HG02970 (cell line): ENCODE measurements around the gene GRK4.

Experiments
- ATAC-seq: cut with Tn5 transposase; IDR thresholded peaks from one replicate; pipeline ENCODE4 v1.9.1; 2021; ENCODE audit warnings: mild to moderate bottlenecking, moderate library complexity, moderate number of reproducible peaks; ENCODE audit not compliant: unreplicated experiment, low FRiP score

The GRK4 gene

DNA sequence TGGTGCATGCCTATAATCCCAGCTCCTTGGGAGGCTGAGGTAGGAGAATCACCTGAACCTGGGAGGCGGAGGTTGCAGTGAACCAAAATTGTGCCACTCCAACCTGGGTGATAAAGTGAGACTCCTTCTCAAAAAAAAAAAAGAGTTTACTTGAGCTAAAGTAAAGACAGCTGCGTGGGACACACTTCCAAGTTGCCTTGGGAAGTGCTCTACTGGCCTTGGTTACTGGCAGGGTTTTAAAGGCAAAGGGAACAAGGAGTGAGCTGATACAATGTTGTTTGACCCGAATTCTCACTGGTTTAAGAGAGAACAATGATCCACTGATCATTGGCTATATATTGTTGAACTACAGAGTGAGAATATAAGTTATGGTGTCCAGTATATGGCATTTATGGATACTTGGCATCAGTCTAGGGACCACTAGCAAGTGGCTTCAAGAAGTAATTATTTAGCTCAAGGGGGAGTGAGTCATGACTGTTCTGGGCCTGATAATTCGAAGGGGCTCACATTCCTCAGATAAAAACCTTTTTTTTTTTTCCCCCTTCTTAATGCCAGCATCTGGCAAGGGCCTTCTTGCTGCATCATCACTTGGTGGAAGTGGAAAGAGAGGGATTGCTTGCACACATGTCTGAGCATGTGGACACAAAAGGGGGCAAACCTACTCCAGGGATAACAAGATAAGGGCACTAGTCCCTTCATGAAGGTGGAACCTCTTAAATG is 32.3 kb downstream of the GRK4 start:
- no peak for ATAC-seq

DNA sequence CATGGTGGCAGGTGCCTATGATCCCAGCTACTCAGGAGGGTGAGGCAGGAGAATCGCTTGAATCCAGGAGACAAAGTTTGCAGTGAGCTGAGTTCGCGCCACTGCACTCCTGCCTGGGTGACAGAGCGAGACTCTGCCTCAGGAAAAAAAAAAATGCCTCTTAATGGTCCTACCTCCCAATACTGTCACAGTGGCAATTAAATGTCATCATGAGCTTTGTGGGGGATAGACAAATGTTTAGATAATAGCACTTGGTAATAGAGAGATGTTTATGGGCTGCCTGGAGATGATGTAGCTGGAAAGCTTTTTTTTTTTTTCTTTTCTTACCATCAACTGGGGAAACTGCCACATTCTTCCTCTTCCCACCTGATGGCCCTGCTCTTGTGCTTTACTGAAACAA is 33.0 kb downstream of the GRK4 start:
- ATAC-seq, result no peak

DNA sequence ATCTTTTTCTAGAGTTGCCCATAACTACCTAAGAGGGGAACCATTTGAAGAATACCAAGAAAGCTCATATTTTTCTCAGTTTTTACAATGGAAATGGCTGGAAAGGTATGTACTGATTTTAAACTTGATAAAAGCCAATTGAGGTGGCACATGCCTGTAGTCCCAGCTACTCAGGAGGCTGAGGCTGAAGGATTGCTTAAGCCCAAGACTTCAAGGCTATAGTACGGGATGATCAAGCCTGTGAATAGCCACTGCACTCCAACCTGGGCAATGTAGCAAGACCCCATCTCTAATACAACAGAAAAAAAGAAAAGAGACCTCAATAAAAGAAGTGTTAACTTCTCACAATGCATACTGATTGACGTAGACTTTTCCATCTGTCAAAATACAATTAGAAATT is 44.4 kb downstream of the GRK4 start:
- ATAC-seq, result no peak

DNA sequence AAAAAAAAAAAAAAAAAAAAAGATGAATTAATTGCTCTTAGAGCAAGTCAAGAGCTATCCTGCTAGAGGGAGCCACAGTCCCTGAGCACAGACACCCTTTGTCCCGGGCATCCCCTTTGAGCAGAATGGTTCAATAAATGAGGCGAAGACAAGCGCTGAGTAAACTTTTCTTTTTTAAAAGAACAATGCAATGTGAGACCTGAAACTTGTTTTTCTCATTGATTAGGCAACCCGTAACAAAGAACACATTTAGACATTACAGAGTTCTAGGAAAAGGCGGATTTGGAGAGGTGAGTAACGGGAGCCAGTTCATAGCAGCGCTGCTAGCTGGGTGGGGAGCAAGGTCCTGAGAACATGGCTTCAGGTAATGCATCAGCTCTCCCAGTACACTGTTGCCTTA is 46.1 kb downstream of the GRK4 start:
- no peak for ATAC-seq

DNA sequence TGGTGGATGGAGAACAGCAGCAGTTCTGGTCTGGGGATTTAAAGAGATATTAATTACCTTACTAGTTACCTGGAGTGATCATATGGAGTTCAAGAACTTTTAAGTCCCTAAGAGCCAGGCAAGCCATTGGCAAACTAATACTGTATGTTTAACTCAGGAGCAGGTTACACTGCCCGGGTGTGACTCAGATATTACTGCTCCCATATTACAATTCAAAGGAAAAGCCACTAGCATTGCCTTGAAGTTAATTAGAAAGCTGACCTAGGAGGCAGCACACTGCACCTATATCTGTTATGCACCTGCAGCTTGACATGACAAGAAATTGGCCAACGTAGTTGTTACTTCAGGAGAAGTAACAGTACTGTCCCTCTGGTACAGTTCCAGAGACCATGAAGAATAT is 47.2 kb downstream of the GRK4 start:
- no peak for ATAC-seq

DNA sequence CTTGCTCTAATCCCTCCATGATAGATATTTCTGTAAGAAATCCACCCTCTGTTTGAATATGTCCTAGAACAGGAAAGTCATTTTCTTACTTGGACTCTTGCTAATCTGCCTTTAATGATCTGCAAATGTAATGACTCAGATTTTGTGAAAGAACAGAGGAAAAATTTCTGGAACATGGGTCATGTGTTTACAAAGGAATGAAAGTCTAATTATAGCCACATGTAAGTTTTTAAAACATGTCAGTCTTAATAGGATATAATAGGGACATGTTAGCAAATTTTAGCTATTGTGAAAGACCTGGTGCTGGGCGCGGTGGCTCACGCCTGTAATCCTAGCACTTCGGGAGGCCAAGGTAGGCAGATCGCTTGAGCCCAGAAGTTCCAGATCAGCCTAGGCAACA is 47.6 kb downstream of the GRK4 start:
- no peak for ATAC-seq

DNA sequence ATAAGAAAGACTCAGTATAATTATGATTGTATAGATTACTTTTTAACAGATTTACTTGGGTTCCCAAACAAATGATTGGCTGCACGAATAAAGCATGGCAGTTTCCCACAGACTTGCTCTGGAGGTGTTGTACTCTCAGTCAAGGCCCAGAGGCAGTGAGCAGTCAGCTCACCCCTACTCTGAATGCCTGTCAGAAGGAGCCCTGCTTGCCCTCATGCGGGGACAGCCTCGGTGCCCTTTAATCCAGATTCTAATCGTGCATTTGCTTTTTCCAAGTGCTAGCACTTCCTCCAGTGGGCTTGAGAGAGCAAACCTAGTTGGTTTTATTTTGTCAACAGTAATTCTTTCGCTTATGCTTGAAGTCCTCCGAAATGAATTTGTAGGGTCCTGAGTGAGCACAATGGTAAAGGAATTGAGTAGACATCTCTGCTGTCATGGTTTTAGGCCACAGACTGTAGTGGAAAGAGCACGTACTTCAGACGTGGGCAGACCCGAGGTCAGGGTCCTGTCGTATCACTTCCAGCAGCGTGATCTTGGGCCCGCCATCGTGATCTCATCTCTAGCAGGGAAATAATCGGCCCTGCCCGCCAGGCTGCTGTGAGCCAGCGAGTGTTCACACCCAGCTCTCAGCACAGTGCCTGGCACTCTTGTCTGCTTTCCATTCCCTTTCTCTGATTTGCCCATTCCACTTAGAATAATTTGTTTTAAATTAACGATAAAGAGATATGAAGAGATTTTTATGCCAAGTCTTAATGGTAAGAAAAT is 48.3 kb downstream of the GRK4 start:
- ATAC-seq, result no peak

DNA sequence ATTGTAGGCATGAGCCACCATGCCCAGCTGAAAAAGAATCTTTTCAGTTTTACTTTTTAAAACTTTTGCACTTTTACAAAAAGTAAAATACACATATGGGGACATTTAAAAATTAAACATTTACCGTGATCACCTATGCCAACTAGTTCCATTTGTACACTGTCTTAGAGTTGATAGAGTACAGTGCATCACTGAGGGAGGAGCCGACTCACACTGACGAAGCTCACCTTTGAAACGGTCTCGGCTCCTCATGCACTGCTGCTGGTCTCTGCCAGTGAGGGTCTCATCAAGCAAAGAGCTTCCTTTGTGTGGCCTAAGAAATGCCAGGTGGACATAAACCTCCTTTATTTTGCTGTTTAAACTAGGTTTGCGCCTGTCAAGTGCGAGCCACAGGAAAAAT is 50.0 kb downstream of the GRK4 start:
- ATAC-seq, result no peak

DNA sequence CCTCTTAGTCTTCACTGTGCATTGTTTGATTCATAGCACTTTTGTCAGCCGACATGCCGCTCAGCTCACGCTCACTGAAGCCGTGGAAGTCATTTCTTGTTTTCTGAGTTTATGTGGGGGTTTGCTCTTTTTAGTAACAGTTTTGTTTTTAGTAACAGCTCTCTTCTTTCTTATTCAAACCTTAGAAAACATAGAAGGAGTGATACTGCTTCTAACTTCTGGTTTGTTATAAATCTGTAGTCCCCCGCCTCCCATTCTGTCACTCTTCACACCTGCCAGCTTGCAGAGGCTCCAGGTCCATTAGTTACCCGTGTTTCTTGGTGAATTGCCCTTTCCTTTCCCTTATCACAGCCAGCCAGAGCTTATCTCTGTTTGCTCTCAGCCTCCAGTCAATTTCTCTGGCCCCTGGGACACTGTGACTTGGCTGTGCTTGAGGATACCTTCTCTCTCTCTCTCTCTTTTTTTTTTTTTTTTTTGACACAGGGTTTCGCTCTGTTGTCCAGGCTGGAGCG is 50.5 kb downstream of the GRK4 start:
- ATAC-seq, result no peak

DNA sequence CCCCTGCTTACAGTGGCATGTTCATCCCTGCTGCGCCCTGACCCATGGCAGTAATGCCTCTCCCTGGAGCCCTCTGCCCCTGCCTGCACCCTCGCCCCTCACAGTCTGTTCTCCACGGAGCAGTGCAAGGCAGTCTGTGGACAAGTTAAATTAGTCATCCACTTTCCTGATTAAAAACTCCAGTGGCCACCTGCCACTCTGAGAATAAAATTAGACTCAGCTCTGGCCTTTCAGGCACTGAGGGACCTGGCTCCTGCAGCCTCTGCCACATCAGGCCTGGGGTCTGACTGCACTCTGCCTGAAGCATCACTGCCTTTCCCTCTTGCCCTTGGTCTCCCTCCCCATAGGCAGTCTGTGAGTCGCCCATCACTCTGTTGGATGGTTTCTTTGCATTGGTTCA is 53.6 kb downstream of the GRK4 start:
- no peak for ATAC-seq

DNA sequence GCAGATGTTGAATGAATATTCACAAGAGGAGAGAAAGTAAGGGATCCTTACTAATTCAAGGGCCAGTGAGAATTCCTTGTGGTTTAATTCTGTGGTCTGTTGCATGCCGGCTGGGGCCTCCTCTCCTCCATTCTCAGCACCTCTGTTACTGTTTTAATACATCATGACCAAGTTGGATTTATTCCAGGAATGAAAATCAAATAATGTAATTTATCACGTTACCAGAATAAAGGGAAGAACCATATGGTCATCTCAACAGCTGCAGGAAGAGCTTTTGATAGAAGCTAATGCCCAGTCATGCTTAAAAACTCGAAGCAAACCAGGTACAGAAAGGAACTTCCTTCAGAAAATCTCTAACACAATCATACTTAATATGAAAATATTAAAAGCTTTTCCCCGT is 54.1 kb downstream of the GRK4 start:
- no peak for ATAC-seq

DNA sequence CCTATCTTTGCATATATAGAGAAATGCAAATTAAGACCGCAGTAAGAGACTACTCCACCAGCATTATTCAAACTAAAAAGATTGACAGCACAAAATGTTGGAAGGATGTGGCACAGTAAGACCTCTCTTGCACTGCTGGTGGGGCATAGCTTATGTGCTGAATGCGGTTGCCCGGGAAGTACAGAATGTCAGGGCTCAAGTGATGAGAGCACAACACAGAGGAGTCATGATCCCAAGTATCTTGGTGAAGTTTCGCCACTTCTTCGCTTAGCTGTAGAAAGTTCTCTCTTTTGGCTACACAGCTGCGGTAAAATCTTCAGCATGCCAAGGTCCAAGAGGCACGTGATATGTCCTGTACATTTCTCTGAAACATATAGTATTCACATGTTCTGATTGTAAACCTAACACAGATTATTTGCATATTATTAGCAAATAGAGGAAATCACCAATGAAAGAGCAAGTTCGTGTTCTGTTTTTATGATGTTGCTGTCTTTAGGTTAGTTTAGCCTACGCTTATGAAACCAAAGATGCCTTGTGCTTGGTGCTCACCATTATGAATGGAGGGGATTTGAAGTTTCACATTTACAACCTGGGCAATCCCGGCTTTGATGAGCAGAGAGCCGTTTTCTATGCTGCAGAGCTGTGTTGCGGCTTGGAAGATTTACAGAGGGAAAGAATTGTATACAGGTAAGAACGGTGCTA is 55.9 kb downstream of the GRK4 start:
- ATAC-seq, result no peak

DNA sequence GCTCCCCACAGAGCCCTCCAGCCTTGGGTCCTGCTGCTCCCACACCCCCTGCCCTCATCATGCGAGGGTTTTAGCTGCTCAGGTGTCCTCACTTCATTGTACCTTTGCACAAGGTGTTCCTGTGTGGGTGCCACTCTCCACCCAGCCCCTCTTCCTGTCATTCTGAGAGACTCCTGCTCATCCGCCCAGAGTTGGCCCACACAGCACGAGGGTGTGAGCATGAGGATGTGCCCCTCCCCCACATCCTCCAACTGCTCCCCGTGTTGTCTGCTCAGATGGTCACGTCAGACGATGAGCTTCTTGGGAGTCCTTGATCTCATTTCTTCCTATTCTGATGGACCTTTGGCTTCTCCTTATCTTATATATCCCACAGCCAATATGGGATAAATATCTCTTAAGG is 57.8 kb downstream of the GRK4 start:
- ATAC-seq, result no peak

DNA sequence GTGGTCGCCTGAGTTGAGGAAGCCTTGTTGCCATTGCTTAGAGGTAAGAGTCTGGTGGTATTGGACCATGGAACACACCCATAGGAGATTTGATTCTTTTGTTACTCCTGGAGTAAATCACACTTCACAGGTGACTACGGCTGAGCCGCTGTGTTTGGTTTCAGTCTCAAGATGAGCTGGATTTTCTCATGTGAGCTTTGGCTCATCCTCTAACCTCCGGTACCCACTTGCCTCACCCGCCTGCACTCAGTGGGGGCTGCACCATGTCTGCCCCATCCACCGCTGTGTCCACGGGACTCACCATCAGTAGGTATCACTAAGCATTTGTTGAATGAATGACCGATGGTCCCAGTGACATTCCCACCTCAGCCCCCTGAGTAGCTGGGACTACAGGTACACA is 58.3 kb downstream of the GRK4 start:
- ATAC-seq, result no peak

DNA sequence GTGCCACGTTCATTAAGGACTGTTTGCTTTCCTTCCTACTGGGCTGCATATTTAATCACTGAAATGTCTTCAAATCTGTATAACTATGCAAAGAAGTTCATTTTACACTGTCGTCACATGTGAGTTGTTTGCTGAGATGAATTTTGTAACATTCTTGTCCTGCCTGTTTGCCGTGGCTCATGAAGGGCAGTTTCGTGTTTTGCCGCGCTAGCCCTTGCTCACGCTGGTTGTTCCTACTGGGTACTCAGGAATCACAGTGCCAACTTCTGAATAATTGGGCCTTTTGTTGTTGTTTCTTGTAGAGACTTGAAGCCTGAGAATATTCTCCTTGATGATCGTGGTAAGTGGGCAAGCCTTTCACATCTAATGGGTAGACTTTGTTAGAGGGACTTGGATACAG is 58.7 kb downstream of the GRK4 start:
- no peak for ATAC-seq

DNA sequence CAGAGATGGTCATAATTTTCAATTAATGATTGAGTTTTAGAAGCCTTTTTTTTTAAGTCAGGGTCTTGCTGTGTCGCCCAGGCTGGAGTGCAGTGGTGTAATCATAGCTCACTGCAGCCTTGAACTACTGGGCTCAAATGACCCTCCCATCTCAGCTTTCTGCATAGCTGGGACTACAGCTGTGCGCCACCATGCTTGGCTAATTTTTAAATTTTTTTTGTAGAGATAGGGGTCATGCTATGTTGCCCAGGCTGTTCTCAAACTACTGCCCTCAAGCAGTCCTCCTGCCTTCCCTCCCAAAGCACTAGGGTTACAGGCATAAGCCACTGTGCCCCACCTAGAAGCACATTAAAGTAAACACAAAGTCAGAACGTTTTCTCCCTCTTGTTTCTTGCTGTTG is 59.3 kb downstream of the GRK4 start:
- no peak for ATAC-seq

DNA sequence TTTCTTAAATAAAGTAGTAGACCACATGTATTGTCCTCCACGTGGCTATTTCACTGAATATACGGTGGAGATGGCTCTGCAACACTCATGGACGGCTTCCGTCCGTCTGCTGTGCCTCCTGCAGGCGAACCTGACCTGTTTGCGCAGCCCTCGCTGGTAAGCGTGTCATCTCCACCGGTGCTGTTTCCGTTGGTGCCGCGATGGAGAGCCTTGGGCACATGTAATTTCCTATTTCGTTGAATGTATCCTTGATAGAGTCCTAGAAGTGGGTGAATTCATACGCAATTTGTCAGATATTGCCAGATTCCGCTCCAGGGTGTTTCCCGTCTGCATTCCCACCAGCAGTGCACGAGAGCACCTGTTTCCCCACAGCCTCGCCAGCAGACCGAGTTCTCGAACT is 62.5 kb downstream of the GRK4 start:
- ATAC-seq, result no peak

DNA sequence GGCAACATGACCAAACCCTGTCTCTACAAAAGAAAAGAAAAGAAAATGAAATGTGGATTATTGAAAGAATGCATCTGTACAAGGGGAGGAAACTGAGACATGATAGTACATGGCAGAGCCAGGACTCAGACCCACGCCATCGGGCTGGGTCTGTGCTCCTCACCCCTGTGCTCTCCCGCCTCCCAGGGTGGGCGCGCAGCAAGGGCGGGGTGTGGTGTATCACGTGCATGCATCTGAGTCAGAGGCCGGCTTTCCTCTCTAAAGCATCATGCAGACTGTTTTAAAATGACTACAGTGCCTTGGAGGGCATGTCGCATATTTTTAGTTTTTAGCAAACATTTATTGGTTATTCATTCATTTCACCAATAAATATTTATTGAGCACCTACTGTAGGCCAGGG is 63.2 kb downstream of the GRK4 start:
- no peak for ATAC-seq

DNA sequence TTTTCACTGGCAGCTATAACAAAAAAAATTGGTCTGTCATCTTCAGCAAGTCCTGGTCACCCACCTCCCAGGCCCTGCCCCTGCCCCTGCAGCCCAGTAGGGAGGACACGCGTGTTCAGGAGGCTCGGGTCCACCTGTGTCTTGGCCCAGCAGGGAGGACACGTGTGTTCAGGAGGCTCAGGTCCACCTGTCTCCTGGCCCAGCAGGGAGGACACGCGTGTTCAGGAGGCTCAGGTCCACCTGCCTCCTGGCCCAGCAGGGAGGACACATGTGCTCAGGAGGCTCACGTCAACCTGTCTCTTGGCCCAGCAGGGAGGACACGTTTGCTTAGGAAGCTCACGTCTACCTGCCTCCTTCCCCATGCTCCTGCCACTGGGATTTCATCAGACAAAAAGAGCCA is 66.1 kb downstream of the GRK4 start:
- no peak for ATAC-seq

DNA sequence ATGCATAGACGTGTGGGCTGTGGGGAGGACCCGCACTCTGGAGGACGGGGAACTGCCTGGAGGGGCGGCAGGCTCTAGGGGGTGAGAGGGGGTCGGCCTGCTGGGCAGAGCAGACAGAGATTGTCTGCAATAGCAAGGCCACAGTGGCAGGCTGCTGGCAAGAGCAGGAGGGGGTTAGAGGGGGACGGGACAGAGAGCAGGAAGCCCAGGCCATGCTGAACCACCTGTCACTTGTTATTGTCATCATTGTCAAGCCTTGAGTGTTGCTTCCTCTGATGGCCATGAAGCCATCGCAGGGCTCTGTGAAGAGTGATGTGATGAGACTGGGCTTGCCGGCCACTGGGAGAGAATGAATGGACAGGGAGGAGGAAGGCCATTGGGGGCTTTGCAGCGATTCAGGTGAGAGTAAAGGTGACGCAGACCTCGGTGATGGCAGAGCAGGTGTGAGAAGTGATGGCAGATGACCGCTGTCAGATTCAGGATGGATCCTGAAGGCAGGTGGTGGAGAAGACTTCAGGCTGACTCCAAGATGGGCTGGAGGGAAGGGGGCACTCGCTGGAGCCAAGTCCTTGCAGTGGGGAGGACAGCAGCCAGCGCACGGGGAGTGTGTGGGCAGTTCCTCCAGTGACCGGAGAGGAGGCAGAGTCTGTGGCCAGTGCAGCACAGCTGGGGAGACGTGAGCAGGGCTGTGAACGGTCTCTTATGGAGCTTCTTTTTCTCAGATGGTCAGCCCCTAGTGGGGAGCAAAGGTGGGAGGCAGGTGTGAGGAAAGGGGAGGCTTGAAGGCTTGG is 67.4 kb downstream of the GRK4 start:
- no peak for ATAC-seq
